ENCODE measurements around the gene PLA2G2E.
A peak's percentile ranks its signal among the peaks of the same experiment; 100 is the strongest.

Gene PLA2G2E

GRCh38 chr1:19889656-19890055, 33.8 kb downstream of the PLA2G2E start:
- no peak overlapping the region for H3K14ac ChIP-seq (ENCODE audit: low read length)
- H4K91ac ChIP-seq (ENCODE audit: low read depth, low read length) = no peak overlapping the region
- no peak overlapping the region for H3K27ac ChIP-seq (ENCODE audit: low read depth, low read length)
- no peak overlapping the region for H3K4me2 ChIP-seq (ENCODE audit: low read length)
- H2BK120ac ChIP-seq (ENCODE audit: insufficient read depth, low read length, poor library complexity) = no peak overlapping the region
- no peak overlapping the region for H3K9ac ChIP-seq (ENCODE audit: low read length)
- no peaks in the 10 kb centered on the region for H3K9me3 ChIP-seq (ENCODE audit: insufficient read depth, low read depth, low read length)
- no peak overlapping the region for H4K8ac ChIP-seq (ENCODE audit: low read depth, low read length)
- H3K18ac ChIP-seq (ENCODE audit: low read length) = no peak overlapping the region
- no peak overlapping the region for H4K12ac ChIP-seq (ENCODE audit: low read depth, low read length)
- H3K23ac ChIP-seq (ENCODE audit: low read length) = no peak overlapping the region
- no peak for DNase-seq
- no peak overlapping the region for H2AK5ac ChIP-seq (ENCODE audit: low read length)
- no peak overlapping the region for H2BK5ac ChIP-seq (ENCODE audit: low read depth, low read length, poor library complexity)
- H2AFZ ChIP-seq (ENCODE audit: insufficient read depth, low read length, poor library complexity) = no peak overlapping the region
- no peak overlapping the region for H3K4me3 ChIP-seq (ENCODE audit: low read depth, low read length)
- no peaks in the 10 kb centered on the region for H3K79me2 ChIP-seq (ENCODE audit: control insufficient read depth, insufficient read depth, low read length, poor library complexity)
- no peak overlapping the region for H3K4ac ChIP-seq (ENCODE audit: low read depth, low read length)
- H3K36me3 ChIP-seq (ENCODE audit: control insufficient read depth in 1 of 2, insufficient read depth in 2 of 2, low read length in 2 of 2) = peaks cover 0 to 16% of the 10 kb centered on the region in 2 experiments
- H3K79me1 ChIP-seq (ENCODE audit: low read length) = peaks cover 5% of the 10 kb centered on the region
- H3K27me3 ChIP-seq (ENCODE audit: insufficient read depth, low read length) = no peaks in the 10 kb centered on the region
- peaks cover 15 to 19% of the 10 kb centered on the region in 2 experiments for H3K4me1 ChIP-seq (ENCODE audit: control insufficient read depth in 1 of 2, insufficient read depth in 2 of 2, low read length in 2 of 2)
- no peak overlapping the region for H2BK12ac ChIP-seq (ENCODE audit: low read length)

- no peak overlapping the region for H2BK5ac ChIP-seq (ENCODE audit: low read depth, low read length, poor library complexity)
- H3K79me2 ChIP-seq (ENCODE audit: control insufficient read depth, insufficient read depth, low read length, poor library complexity) = peaks cover 2% of the 10 kb centered on the region
These were observed 35.3 kb downstream of the PLA2G2E start for GRCh38 chr1:19888112-19888511.

DNA sequence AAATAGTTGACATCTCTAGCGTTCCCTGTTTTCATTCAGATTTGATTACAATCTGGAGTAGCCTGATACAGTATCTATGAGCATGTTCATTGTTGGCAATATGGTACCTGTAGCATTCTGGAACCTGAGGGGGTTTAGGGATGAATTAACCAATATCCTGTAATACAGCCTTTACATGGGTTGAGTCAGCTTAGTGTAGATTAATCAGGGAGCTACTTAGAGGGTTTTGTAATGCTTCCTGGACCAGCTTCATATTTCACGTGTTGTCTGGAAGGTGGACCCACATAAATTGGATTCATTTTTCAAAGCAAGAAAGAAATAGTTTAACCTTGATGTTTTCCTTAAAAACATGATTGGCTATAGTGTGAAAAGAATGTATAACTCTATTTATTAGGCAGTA, 37.6 kb downstream of the PLA2G2E start:
- Histone ChIP-seq H2AK5ac (ENCODE audit: low read length) (no peak overlapping the region), H3K4me3 (ENCODE audit: low read depth, low read length) (no peak overlapping the region), H2AFZ (ENCODE audit: insufficient read depth, low read length, poor library complexity) (no peak overlapping the region), H3K4ac (ENCODE audit: low read depth, low read length) (no peak overlapping the region), H3K27ac (ENCODE audit: low read depth, low read length) (no peak overlapping the region), H3K18ac (ENCODE audit: low read length) (no peak overlapping the region), H3K36me3 (ENCODE audit: control insufficient read depth in 1 of 2, insufficient read depth in 2 of 2, low read length in 2 of 2) (peaks cover 0 to 2% of the 10 kb centered on the region in 2 experiments), H2BK12ac (ENCODE audit: low read length) (no peak overlapping the region), H3K27me3 (ENCODE audit: insufficient read depth, low read length) (no peaks in the 10 kb centered on the region), H3K9ac (ENCODE audit: low read length) (no peak overlapping the region), H3K23ac (ENCODE audit: low read length) (no peak overlapping the region), H4K91ac (ENCODE audit: low read depth, low read length) (no peak overlapping the region), H3K4me2 (ENCODE audit: low read length) (no peak overlapping the region), H3K4me1 (ENCODE audit: control insufficient read depth in 1 of 2, insufficient read depth in 2 of 2, low read length in 2 of 2) (peaks cover 9 to 17% of the 10 kb centered on the region in 2 experiments), H4K12ac (ENCODE audit: low read depth, low read length) (no peak overlapping the region), H4K8ac (ENCODE audit: low read depth, low read length) (no peak overlapping the region), H2BK5ac (ENCODE audit: low read depth, low read length, poor library complexity) (no peak overlapping the region), H3K14ac (ENCODE audit: low read length) (no peak overlapping the region), H3K79me1 (ENCODE audit: low read length) (peaks cover 7% of the 10 kb centered on the region), H2BK120ac (ENCODE audit: insufficient read depth, low read length, poor library complexity) (no peak overlapping the region), H3K79me2 (ENCODE audit: control insufficient read depth, insufficient read depth, low read length, poor library complexity) (peaks cover 10% of the 10 kb centered on the region), H3K9me3 (ENCODE audit: insufficient read depth, low read depth, low read length) (no peaks in the 10 kb centered on the region)
- no peak for DNase-seq
- no CpG with 5 or more reads among the region's 2 CpGs for WGBS (ENCODE audit: extremely low coverage, insufficient coverage, insufficient read length)

More at GRCh38 chr1:19888112-19888511, 35.3 kb downstream of the PLA2G2E start:
- no peak for DNase-seq
- no peak overlapping the region for H2AK5ac ChIP-seq (ENCODE audit: low read length)
- H3K9me3 ChIP-seq (ENCODE audit: insufficient read depth, low read depth, low read length) = no peaks in the 10 kb centered on the region
- H2BK12ac ChIP-seq (ENCODE audit: low read length) = no peak overlapping the region
- peaks cover 4% of the 10 kb centered on the region for H3K79me1 ChIP-seq (ENCODE audit: low read length)
- WGBS (ENCODE audit: extremely low coverage, insufficient coverage, insufficient read length) = no CpG with 5 or more reads among the region's 1 CpG
- no peak overlapping the region for H3K14ac ChIP-seq (ENCODE audit: low read length)
- no peak overlapping the region for H3K27ac ChIP-seq (ENCODE audit: low read depth, low read length)
- no peak overlapping the region for H4K91ac ChIP-seq (ENCODE audit: low read depth, low read length)
- no peak overlapping the region for H3K4me3 ChIP-seq (ENCODE audit: low read depth, low read length)
- H3K18ac ChIP-seq (ENCODE audit: low read length) = no peak overlapping the region
- no peak overlapping the region for H3K4me2 ChIP-seq (ENCODE audit: low read length)
- H3K4me1 ChIP-seq (ENCODE audit: control insufficient read depth in 1 of 2, insufficient read depth in 2 of 2, low read length in 2 of 2) = peaks cover 16 to 24% of the 10 kb centered on the region in 2 experiments
- no peak overlapping the region for H2AFZ ChIP-seq (ENCODE audit: insufficient read depth, low read length, poor library complexity)
- H3K4ac ChIP-seq (ENCODE audit: low read depth, low read length) = peak overlapping the region; percentile 39
- no peak overlapping the region for H3K9ac ChIP-seq (ENCODE audit: low read length)
- no peak overlapping the region for H4K8ac ChIP-seq (ENCODE audit: low read depth, low read length)
- no peak overlapping the region for H3K23ac ChIP-seq (ENCODE audit: low read length)
- H3K27me3 ChIP-seq (ENCODE audit: insufficient read depth, low read length) = no peaks in the 10 kb centered on the region
- no peak overlapping the region for H2BK120ac ChIP-seq (ENCODE audit: insufficient read depth, low read length, poor library complexity)
- H4K12ac ChIP-seq (ENCODE audit: low read depth, low read length) = no peak overlapping the region
- peaks cover 0 to 9% of the 10 kb centered on the region in 2 experiments for H3K36me3 ChIP-seq (ENCODE audit: control insufficient read depth in 1 of 2, insufficient read depth in 2 of 2, low read length in 2 of 2)

- Histone ChIP-seq H3K23ac (ENCODE audit: low read length) (no peak overlapping the region), H4K8ac (ENCODE audit: low read depth, low read length) (no peak overlapping the region), H3K4ac (ENCODE audit: low read depth, low read length) (no peak overlapping the region), H3K9ac (ENCODE audit: low read length) (no peak overlapping the region), H3K4me1 (ENCODE audit: control insufficient read depth in 1 of 2, insufficient read depth in 2 of 2, low read length in 2 of 2) (peaks cover 7 to 17% of the 10 kb centered on the region in 2 experiments), H3K18ac (ENCODE audit: low read length) (no peak overlapping the region), H3K27ac (ENCODE audit: low read depth, low read length) (no peak overlapping the region), H2BK120ac (ENCODE audit: insufficient read depth, low read length, poor library complexity) (no peak overlapping the region), H3K79me2 (ENCODE audit: control insufficient read depth, insufficient read depth, low read length, poor library complexity) (peaks cover 10% of the 10 kb centered on the region), H3K36me3 (ENCODE audit: control insufficient read depth in 1 of 2, insufficient read depth in 2 of 2, low read length in 2 of 2) (peaks cover 0 to 2% of the 10 kb centered on the region in 2 experiments), H2AFZ (ENCODE audit: insufficient read depth, low read length, poor library complexity) (no peak overlapping the region), H3K4me2 (ENCODE audit: low read length) (no peak overlapping the region), H3K4me3 (ENCODE audit: low read depth, low read length) (no peak overlapping the region), H3K9me3 (ENCODE audit: insufficient read depth, low read depth, low read length) (no peaks in the 10 kb centered on the region), H3K27me3 (ENCODE audit: insufficient read depth, low read length) (no peaks in the 10 kb centered on the region), H2BK5ac (ENCODE audit: low read depth, low read length, poor library complexity) (no peak overlapping the region), H4K91ac (ENCODE audit: low read depth, low read length) (no peak overlapping the region), H3K79me1 (ENCODE audit: low read length) (peaks cover 7% of the 10 kb centered on the region), H3K14ac (ENCODE audit: low read length) (no peak overlapping the region), H2AK5ac (ENCODE audit: low read length) (no peak overlapping the region), H4K12ac (ENCODE audit: low read depth, low read length) (no peak overlapping the region), H2BK12ac (ENCODE audit: low read length) (no peak overlapping the region)
- WGBS (ENCODE audit: extremely low coverage, insufficient coverage, insufficient read length) = no CpG with 5 or more reads among the region's 2 CpGs
- peak in 1 of 2 donors; percentile 50 for DNase-seq
These were observed 39.1 kb downstream of the PLA2G2E start for GRCh38 chr1:19884312-19884711.
